HEK293 (cell line): ENCODE measurements around the gene RHOT2.

ENCODE experiments used
- EGR2 ChIP-seq: fragments of 450-650 bp; formaldehyde crosslinking; IDR thresholded peaks from 2 replicates; pipeline ENCODE4 v1.5.1; 2016; ENCODE audit warnings: low read depth, missing biosample characterization, missing genetic modification characterization
- HOXC10 ChIP-seq: sonication (generic); formaldehyde crosslinking; IDR thresholded peaks from 2 replicates; pipeline ENCODE4 v1.8.1; 2023; ENCODE audit warnings: mild to moderate bottlenecking, missing genetic modification reagents
- IKZF3 ChIP-seq: fragments of 450-650 bp; IDR thresholded peaks from 2 replicates; pipeline ENCODE4 v1.5.0; 2018; ENCODE audit warnings: missing biosample characterization, mild to moderate bottlenecking, missing genetic modification characterization, moderate library complexity
- KLF1 ChIP-seq: fragments of 450-650 bp; formaldehyde crosslinking; IDR thresholded peaks from 2 replicates; pipeline ENCODE4 v1.5.1; 2016; ENCODE audit warnings: missing biosample characterization, missing genetic modification characterization
- KLF10 ChIP-seq: fragments of 450-650 bp; IDR thresholded peaks from 2 replicates; pipeline ENCODE4 v1.5.1; 2018; ENCODE audit warnings: missing biosample characterization, mild to moderate bottlenecking, missing genetic modification characterization
- KLF7 ChIP-seq: fragments of 450-650 bp; formaldehyde crosslinking; IDR thresholded peaks from 2 replicates; pipeline ENCODE4 v1.5.1; 2016; ENCODE audit warnings: missing biosample characterization, missing genetic modification characterization, borderline replicate concordance
- TCF7L2 ChIP-seq: IDR thresholded peaks from 2 replicates; pipeline ENCODE4 v1.6.1; 2011; ENCODE audit warnings: low read depth, mild to moderate bottlenecking, inconsistent platforms, low read length, moderate library complexity, borderline replicate concordance
- TRIM28 ChIP-seq: IDR thresholded peaks from 2 replicates; pipeline ENCODE4 v1.6.1; 2011; ENCODE audit warnings: low read length, control low read depth, borderline replicate concordance
- ZBTB17 ChIP-seq: fragments of 450-650 bp; formaldehyde crosslinking; IDR thresholded peaks from 2 replicates; pipeline ENCODE4 v1.5.1; 2016; ENCODE audit warnings: missing biosample characterization, missing genetic modification characterization
- ZBTB20 ChIP-seq: fragments of 450-650 bp; formaldehyde crosslinking; IDR thresholded peaks from 2 replicates; pipeline ENCODE4 v1.5.1; 2016; ENCODE audit warnings: missing biosample characterization, missing genetic modification characterization
- ZBTB44 ChIP-seq: fragments of 450-650 bp; IDR thresholded peaks from 2 replicates; pipeline ENCODE4 v1.5.1; 2018; ENCODE audit warnings: missing biosample characterization, mild to moderate bottlenecking, missing genetic modification characterization
- ZNF132 ChIP-seq: fragments of 450-650 bp; formaldehyde crosslinking; IDR thresholded peaks from 2 replicates; pipeline ENCODE4 v1.5.1; 2017; ENCODE audit warnings: missing biosample characterization, missing genetic modification characterization, borderline replicate concordance
- ZNF138 ChIP-seq: fragments of 450-650 bp; formaldehyde crosslinking; IDR thresholded peaks from 2 replicates; pipeline ENCODE4 v1.5.1; 2016; ENCODE audit warnings: missing biosample characterization, missing genetic modification characterization, borderline replicate concordance
- ZNF155 ChIP-seq: fragments of 450-650 bp; formaldehyde crosslinking; IDR thresholded peaks from 2 replicates; pipeline ENCODE4 v1.5.1; 2016; ENCODE audit warnings: missing biosample characterization, missing genetic modification characterization
- ZNF23 ChIP-seq: fragments of 450-650 bp; formaldehyde crosslinking; IDR thresholded peaks from 2 replicates; pipeline ENCODE4 v1.5.1; 2016; ENCODE audit warnings: missing biosample characterization, missing genetic modification characterization, borderline replicate concordance
- ZNF335 ChIP-seq: fragments of 450-650 bp; formaldehyde crosslinking; conservative IDR thresholded peaks from 2 replicates; pipeline ENCODE4 v1.5.1; 2016; ENCODE audit warnings: missing biosample characterization, missing genetic modification characterization
- ZNF510 ChIP-seq: fragments of 450-650 bp; formaldehyde crosslinking; IDR thresholded peaks from 2 replicates; pipeline ENCODE4 v1.5.1; 2018; ENCODE audit warnings: mild to moderate bottlenecking, missing genetic modification characterization, missing biosample characterization; ENCODE audit not compliant: insufficient replicate concordance
- ZNF549 ChIP-seq: fragments of 450-650 bp; IDR thresholded peaks from 2 replicates; pipeline ENCODE4 v1.5.1; 2018; ENCODE audit warnings: missing biosample characterization, missing genetic modification characterization, mild to moderate bottlenecking, inconsistent platforms, moderate library complexity
- ZNF558 ChIP-seq: fragments of 450-650 bp; formaldehyde crosslinking; IDR thresholded peaks from 2 replicates; pipeline ENCODE4 v1.5.1; 2016; ENCODE audit warnings: missing biosample characterization, missing genetic modification characterization
- ZNF660 ChIP-seq: fragments of 450-650 bp; IDR thresholded peaks from 2 replicates; pipeline ENCODE4 v1.5.1; 2018; ENCODE audit warnings: missing biosample characterization, mild to moderate bottlenecking, missing genetic modification characterization
- ZNF670 ChIP-seq: fragments of 450-650 bp; formaldehyde crosslinking; IDR thresholded peaks from 2 replicates; pipeline ENCODE4 v1.5.1; 2016; ENCODE audit warnings: missing biosample characterization, missing genetic modification characterization, low read depth
- ZNF701 ChIP-seq: fragments of 450-650 bp; formaldehyde crosslinking; IDR thresholded peaks from 2 replicates; pipeline ENCODE4 v1.5.1; 2016; ENCODE audit warnings: missing biosample characterization, missing genetic modification characterization
- ZXDB ChIP-seq: fragments of 450-650 bp; formaldehyde crosslinking; IDR thresholded peaks from 2 replicates; pipeline ENCODE4 v1.5.1; 2016; ENCODE audit warnings: missing biosample characterization, missing genetic modification characterization
- TF ChIP-seq, protein P1 (sequence below): fragments of 450-650 bp; formaldehyde crosslinking; IDR thresholded peaks from 2 replicates; pipeline ENCODE4 v1.5.1; 2016; ENCODE audit warnings: missing biosample characterization, missing genetic modification characterization, borderline replicate concordance
- TF ChIP-seq, protein P2 (sequence below): fragments of 450-650 bp; formaldehyde crosslinking; IDR thresholded peaks from 2 replicates; pipeline ENCODE4 v1.5.1; 2016; ENCODE audit warnings: missing biosample characterization, missing genetic modification characterization
- TF ChIP-seq, protein P3 (sequence below): fragments of 450-650 bp; formaldehyde crosslinking; IDR thresholded peaks from 2 replicates; pipeline ENCODE4 v1.5.1; 2016; ENCODE audit warnings: missing biosample characterization, missing genetic modification characterization
- TF ChIP-seq, protein P4 (sequence below): fragments of 450-650 bp; formaldehyde crosslinking; IDR thresholded peaks from 2 replicates; pipeline ENCODE4 v1.5.1; 2017; ENCODE audit warnings: missing biosample characterization, missing genetic modification characterization
- TF ChIP-seq, protein P5 (sequence below): fragments of 450-650 bp; formaldehyde crosslinking; IDR thresholded peaks from 2 replicates; pipeline ENCODE4 v1.5.1; 2016; ENCODE audit warnings: missing biosample characterization, missing genetic modification characterization

The RHOT2 gene

DNA sequence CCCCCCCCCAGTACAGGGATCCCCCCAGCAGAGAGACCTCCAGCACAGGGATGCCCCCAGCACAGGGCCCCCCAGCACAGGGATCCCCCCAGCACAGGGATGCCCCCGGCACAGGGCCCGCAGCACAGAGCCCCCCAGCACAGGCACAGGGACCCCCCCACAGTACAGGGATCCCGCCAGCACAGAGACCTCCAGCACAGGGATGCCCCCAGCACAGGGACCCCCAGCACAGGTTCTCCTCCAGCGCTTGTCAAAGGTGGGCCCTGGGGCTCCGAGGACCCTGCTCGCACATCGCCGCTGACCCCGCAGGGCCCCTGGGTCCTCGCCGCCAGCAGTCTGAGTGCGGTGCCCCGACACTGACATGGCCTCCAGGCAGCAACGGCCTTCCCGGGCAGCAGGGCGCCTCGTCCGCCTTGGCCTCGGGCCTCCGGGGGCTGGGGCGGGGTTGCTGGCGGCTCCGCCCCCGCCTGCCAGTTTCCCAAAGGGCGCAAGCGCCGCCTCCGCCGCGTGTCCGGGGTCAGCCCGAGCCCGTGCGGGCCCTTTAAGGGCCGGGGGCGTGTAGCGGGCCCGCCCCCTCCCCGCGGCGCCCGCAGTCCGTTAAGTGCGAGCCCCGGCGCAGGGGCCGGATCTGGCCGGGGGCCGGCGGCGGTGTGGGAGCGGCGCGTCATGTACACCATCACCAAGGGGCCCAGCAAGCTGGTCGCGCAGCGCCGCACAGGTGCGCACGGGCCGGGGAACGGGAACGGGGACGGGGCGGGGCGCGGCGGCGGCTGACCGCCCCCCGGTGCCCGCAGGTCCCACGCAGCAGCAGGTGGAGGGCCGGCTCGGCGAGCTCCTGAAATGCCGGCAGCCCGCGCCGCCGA is 26.4 kb upstream of the RHOT2 start, which contains the start of gene MCRIP2 (continued):
- TF ChIP-seq, protein P1, sequence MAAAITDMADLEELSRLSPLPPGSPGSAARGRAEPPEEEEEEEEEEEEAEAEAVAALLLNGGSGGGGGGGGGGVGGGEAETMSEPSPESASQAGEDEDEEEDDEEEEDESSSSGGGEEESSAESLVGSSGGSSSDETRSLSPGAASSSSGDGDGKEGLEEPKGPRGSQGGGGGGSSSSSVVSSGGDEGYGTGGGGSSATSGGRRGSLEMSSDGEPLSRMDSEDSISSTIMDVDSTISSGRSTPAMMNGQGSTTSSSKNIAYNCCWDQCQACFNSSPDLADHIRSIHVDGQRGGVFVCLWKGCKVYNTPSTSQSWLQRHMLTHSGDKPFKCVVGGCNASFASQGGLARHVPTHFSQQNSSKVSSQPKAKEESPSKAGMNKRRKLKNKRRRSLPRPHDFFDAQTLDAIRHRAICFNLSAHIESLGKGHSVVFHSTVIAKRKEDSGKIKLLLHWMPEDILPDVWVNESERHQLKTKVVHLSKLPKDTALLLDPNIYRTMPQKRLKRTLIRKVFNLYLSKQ (tag by site-specific recombination) = no peak
- TF ChIP-seq, protein P2, sequence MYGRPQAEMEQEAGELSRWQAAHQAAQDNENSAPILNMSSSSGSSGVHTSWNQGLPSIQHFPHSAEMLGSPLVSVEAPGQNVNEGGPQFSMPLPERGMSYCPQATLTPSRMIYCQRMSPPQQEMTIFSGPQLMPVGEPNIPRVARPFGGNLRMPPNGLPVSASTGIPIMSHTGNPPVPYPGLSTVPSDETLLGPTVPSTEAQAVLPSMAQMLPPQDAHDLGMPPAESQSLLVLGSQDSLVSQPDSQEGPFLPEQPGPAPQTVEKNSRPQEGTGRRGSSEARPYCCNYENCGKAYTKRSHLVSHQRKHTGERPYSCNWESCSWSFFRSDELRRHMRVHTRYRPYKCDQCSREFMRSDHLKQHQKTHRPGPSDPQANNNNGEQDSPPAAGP (tag by site-specific recombination) = 0 out of 2 replicates have a peak, but pooled peaks have one; percentile 44
- TF ChIP-seq ZNF132 (tag by site-specific recombination) (no peak), TCF7L2 (no peak), ZNF510 (tag by site-specific recombination) (no peak), ZNF701 (tag by site-specific recombination) (no peak), TRIM28 (no peak), KLF1 (peak; percentile 63), ZNF155 (no peak), ZBTB17 (no peak), KLF10 (tag by site-specific recombination) (peak; percentile 97), ZNF138 (no peak), HOXC10 (CRISPR knock-in tag) (no peak), ZXDB (tag by site-specific recombination) (peak; percentile 74), EGR2 (tag by site-specific recombination) (peak; percentile 40; the same call in 1 of the 2 replicates), ZNF549 (tag by site-specific recombination) (no peak), ZBTB20 (tag by site-specific recombination) (peak; percentile 65), ZNF670 (tag by site-specific recombination) (no peak), ZNF335 (tag by site-specific recombination) (peak; percentile 79), ZNF660 (peak; percentile 54; the same call in 1 of the 2 replicates), KLF7 (tag by site-specific recombination) (no peak), ZNF23 (tag by site-specific recombination) (no peak), ZBTB44 (tag by site-specific recombination) (0 out of 2 replicates have a peak, but pooled peaks have one; percentile 28), IKZF3 (tag by site-specific recombination) (no peak), ZNF558 (tag by site-specific recombination) (no peak)
- TF ChIP-seq, protein P3, sequence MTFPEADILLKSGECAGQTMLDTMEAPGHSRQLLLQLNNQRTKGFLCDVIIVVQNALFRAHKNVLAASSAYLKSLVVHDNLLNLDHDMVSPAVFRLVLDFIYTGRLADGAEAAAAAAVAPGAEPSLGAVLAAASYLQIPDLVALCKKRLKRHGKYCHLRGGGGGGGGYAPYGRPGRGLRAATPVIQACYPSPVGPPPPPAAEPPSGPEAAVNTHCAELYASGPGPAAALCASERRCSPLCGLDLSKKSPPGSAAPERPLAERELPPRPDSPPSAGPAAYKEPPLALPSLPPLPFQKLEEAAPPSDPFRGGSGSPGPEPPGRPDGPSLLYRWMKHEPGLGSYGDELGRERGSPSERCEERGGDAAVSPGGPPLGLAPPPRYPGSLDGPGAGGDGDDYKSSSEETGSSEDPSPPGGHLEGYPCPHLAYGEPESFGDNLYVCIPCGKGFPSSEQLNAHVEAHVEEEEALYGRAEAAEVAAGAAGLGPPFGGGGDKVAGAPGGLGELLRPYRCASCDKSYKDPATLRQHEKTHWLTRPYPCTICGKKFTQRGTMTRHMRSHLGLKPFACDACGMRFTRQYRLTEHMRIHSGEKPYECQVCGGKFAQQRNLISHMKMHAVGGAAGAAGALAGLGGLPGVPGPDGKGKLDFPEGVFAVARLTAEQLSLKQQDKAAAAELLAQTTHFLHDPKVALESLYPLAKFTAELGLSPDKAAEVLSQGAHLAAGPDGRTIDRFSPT (tag by site-specific recombination) = 0 out of 2 replicates have a peak, but pooled peaks have one; percentile 52
- TF ChIP-seq, protein P4, sequence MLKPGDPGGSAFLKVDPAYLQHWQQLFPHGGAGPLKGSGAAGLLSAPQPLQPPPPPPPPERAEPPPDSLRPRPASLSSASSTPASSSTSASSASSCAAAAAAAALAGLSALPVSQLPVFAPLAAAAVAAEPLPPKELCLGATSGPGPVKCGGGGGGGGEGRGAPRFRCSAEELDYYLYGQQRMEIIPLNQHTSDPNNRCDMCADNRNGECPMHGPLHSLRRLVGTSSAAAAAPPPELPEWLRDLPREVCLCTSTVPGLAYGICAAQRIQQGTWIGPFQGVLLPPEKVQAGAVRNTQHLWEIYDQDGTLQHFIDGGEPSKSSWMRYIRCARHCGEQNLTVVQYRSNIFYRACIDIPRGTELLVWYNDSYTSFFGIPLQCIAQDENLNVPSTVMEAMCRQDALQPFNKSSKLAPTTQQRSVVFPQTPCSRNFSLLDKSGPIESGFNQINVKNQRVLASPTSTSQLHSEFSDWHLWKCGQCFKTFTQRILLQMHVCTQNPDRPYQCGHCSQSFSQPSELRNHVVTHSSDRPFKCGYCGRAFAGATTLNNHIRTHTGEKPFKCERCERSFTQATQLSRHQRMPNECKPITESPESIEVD = no peak
- TF ChIP-seq, protein P5, sequence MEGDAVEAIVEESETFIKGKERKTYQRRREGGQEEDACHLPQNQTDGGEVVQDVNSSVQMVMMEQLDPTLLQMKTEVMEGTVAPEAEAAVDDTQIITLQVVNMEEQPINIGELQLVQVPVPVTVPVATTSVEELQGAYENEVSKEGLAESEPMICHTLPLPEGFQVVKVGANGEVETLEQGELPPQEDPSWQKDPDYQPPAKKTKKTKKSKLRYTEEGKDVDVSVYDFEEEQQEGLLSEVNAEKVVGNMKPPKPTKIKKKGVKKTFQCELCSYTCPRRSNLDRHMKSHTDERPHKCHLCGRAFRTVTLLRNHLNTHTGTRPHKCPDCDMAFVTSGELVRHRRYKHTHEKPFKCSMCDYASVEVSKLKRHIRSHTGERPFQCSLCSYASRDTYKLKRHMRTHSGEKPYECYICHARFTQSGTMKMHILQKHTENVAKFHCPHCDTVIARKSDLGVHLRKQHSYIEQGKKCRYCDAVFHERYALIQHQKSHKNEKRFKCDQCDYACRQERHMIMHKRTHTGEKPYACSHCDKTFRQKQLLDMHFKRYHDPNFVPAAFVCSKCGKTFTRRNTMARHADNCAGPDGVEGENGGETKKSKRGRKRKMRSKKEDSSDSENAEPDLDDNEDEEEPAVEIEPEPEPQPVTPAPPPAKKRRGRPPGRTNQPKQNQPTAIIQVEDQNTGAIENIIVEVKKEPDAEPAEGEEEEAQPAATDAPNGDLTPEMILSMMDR (tag by site-specific recombination) = no peak
